ENCODE results near the gene TPST2.
A peak's percentile ranks its signal among the peaks of the same experiment; 100 is the strongest.

The TPST2 gene

DNA sequence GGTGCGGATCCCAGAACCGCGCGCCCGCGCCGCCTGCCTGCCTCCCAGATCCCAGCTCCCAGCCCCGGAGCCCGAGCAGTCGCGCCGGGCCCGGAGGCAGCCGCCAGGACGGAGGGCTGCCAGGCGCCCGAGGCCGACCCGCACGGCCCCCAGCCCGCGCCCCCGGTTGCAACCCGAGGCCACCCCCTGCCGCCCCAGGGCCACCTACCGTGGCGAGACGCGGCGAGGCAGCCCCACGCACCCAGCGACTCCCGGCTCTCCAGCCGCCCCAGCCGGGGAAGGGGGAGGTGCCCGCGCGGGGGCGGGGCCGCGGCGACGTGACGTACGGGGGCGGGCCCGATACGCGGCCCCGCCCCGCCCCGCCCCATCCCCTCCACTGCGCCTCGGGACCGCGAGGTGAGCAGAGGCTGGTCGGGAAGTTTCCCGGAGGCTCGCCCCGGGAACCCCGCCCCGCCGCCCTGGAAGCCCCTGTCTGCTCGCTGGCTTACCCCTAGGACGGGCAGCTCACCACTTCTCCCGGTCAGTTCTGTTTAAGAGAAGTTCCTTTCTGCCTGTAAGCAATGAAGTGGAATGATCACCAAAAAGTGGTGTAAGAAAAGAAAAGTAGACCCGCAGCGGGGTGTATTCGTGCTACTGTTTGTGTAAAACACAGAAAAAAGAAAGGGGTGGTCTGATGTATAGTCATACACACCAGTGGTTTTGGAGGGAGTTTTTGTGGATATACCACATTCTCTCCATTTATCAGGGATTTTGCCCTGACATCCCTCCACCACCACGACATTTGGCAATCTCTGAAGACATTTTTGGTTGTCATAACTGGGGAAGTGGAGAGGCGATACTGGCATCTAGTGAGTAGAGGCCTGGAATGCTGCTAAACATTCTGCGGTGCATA, at the start of gene TPST2:
Gene TPST2 (minus strand): TSS at position 288 of the 892 bp plus-strand sequence. CDS start 48,502 bp downstream, outside the sequence.
- Mint-ChIP-seq H3K27ac (peak within 1 kb of the TSS in 2 of 3 experiments; percentile 46 to 86), H3K4me1 (peaks cover 11% of the 10 kb centered on the region), H3K9me3 (no peaks in the 10 kb centered on the region), H3K27me3 (ENCODE audit: low read depth) (peaks cover 27% of the 10 kb centered on the region), H3K4me3 (peak within 1 kb of the TSS; percentile 86 to 94 (median 92)), H3K36me3 (ENCODE audit: low read depth) (peaks cover 4% of the 10 kb centered on the region)
- TF ChIP-seq, protein P1, sequence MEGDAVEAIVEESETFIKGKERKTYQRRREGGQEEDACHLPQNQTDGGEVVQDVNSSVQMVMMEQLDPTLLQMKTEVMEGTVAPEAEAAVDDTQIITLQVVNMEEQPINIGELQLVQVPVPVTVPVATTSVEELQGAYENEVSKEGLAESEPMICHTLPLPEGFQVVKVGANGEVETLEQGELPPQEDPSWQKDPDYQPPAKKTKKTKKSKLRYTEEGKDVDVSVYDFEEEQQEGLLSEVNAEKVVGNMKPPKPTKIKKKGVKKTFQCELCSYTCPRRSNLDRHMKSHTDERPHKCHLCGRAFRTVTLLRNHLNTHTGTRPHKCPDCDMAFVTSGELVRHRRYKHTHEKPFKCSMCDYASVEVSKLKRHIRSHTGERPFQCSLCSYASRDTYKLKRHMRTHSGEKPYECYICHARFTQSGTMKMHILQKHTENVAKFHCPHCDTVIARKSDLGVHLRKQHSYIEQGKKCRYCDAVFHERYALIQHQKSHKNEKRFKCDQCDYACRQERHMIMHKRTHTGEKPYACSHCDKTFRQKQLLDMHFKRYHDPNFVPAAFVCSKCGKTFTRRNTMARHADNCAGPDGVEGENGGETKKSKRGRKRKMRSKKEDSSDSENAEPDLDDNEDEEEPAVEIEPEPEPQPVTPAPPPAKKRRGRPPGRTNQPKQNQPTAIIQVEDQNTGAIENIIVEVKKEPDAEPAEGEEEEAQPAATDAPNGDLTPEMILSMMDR (IDR thresholded peaks at IDR 0.05; ENCODE audit: unreplicated experiment in 3 of 3), result no peak

DNA sequence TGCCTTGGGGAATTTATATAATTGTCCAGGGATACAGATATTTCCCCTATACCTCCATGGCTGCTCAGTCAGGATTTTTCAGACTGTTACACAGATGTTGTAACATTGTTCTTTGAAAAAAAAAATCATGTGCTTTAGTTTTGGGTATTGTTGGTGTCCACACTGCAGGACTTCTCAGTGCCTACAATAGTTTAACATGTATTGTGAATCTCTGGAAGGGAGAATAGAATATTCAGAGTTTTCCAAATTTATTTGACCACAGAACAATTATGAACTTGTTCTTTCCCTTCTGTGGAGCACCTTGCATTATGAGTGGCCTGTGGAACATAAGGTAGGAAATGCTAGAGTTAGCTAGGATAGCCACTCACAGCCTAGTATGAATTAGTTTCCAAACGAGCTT, 46.4 kb upstream of the TPST2 start:
- Mint-ChIP-seq H3K9me3 (peaks cover 5% of the 10 kb centered on the region), H3K27me3 (ENCODE audit: low read depth) (peaks cover 7% of the 10 kb centered on the region), H3K27ac (no peak overlapping the region), H3K4me3 (no peak overlapping the region), H3K36me3 (ENCODE audit: low read depth) (no peaks in the 10 kb centered on the region), H3K4me1 (no peaks in the 10 kb centered on the region)
- TF ChIP-seq, protein P1 (IDR thresholded peaks at IDR 0.05; ENCODE audit: unreplicated experiment in 3 of 3), result no peak

DNA sequence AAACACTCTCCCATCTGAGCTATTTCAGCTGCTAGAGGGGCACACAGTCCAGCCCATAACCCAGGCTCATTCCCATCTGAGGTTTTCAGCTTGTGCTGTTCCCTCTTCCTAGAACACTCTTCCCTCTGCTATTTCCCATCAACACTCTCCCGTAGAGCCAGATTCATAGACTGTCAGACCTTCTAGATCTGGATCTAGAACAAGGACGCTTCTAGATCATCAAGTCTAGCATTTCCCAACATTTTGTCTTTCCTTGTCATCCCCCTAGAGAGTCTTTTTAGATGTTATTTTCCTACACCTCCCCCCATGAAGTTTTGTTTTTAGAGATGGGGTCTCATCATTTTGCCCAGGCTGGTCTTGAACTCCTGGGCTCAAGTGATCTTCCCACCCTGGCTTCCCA, 45.2 kb upstream of the TPST2 start:
- H3K27me3 Mint-ChIP-seq (ENCODE audit: low read depth), result peaks cover 7% of the 10 kb centered on the region
- TF ChIP-seq, protein P1 (IDR thresholded peaks at IDR 0.05; ENCODE audit: unreplicated experiment in 3 of 3), result no peak
- no peak overlapping the region for H3K4me3 Mint-ChIP-seq

DNA sequence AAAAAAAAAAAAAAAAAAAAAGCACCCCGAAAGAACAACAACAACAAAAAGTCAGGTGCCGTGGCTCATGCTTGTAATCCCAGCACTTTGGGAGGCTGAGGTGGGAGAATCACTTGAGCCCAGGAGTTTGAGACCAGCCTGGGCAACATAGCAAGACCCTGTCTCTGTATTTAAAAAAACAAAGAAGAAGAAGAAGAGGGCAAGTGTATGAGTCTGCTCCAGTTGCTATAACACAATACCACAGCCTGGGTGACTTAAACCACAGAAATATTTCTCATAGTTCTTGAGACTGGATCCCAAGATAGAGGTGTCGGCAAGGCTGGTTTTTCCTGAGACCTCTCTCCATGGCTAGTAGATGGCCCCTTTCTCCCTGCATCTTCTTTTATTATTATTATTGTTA, 44.3 kb upstream of the TPST2 start:
- no peaks in the 10 kb centered on the region for H3K36me3 Mint-ChIP-seq (ENCODE audit: low read depth)
- no peak overlapping the region for H3K4me3 Mint-ChIP-seq
- peaks cover 7% of the 10 kb centered on the region for H3K27me3 Mint-ChIP-seq (ENCODE audit: low read depth)
- TF ChIP-seq, protein P1 (IDR thresholded peaks at IDR 0.05; ENCODE audit: unreplicated experiment in 3 of 3), result no peak
- no peak overlapping the region for H3K27ac Mint-ChIP-seq
- peaks cover 5% of the 10 kb centered on the region for H3K9me3 Mint-ChIP-seq
- no peaks in the 10 kb centered on the region for H3K4me1 Mint-ChIP-seq

More for the DNA sequence above, 45.2 kb upstream of the TPST2 start:
- Mint-ChIP-seq H3K27ac (no peak overlapping the region), H3K4me1 (no peaks in the 10 kb centered on the region), H3K36me3 (ENCODE audit: low read depth) (no peaks in the 10 kb centered on the region), H3K9me3 (peaks cover 5% of the 10 kb centered on the region)

DNA sequence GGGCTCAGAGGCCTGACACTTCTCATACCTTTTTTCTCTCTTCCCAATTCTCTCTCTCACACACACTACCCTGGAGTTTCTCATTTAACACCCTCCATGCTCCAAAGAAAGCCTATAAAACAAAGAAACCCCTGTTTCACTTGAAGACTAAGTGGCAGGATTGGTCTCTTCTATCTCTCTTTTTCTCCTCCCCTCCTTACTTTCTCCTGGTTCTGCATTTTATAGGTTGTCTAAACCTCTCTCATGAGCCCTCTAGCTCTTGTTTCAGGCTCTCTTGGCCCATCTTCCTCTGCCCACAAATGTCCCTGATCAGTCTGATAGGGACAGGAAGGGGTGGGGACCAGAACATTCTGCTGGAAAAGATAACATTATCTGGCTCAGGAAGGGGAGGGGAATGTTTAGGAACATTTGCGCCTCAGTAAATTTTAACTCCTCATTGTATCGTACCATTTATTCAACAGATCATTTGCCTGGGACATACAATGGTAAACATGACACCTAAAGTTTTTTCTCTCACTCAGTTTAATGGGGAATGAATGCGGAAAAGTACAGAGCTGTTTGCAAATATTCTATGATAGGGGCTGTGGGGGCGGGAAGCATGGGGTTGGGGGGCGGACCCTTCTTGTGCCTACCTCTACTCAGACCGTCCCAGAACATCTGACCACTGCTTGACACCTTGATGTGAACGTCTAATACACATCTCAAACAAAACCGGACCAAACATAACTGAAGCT, 42.7 kb upstream of the TPST2 start:
- peaks cover 5% of the 10 kb centered on the region for H3K9me3 Mint-ChIP-seq
- no peaks in the 10 kb centered on the region for H3K4me1 Mint-ChIP-seq
- peaks cover 9% of the 10 kb centered on the region for H3K27me3 Mint-ChIP-seq (ENCODE audit: low read depth)
- no peak overlapping the region for H3K4me3 Mint-ChIP-seq
- H3K36me3 Mint-ChIP-seq (ENCODE audit: low read depth), result no peaks in the 10 kb centered on the region
- TF ChIP-seq, protein P1 (IDR thresholded peaks at IDR 0.05; ENCODE audit: unreplicated experiment in 3 of 3), result no peak
- H3K27ac Mint-ChIP-seq, result no peak overlapping the region

Measured in nephron (organoid).